OCI-LY1 (cell line): ENCODE results near the gene NAV1.

Source experiments
- H2AFZ ChIP-seq: fragments of 200-600 bp; sonication (generic), shearing (Covaris generic); 2 replicates; pipeline ENCODE4 v1.6.0; 2014; ENCODE audit warnings: antibody characterized with exemption, mild to moderate bottlenecking, low read length
- H3F3A ChIP-seq: fragments of 200-600 bp; sonication (generic), shearing (Covaris generic); 2 replicates; pipeline ENCODE4 v1.6.0; 2014; ENCODE audit warnings: mild to moderate bottlenecking, antibody characterized with exemption, low read length, moderate library complexity; ENCODE audit not compliant: insufficient read depth
- H3K27ac ChIP-seq: fragments of 200-600 bp; sonication (generic); 2 replicates; pipeline ENCODE4 v1.5.1; 2014; ENCODE audit warnings: low read length, mixed run types, mild to moderate bottlenecking, low read depth; ENCODE audit not compliant: poor library complexity, severe bottlenecking
- H3K27me3 ChIP-seq: fragments of 200-600 bp; sonication (generic); 2 replicates; pipeline ENCODE4 v1.6.0; 2014; ENCODE audit warnings: antibody characterized with exemption, mild to moderate bottlenecking, low read length, moderate library complexity; ENCODE audit not compliant: insufficient read depth
- H3K36me3 ChIP-seq: fragments of 200-600 bp; sonication (generic); 2 replicates; pipeline ENCODE4 v1.6.1; 2014; ENCODE audit warnings: mild to moderate bottlenecking, antibody characterized with exemption, low read length, moderate library complexity, mixed read lengths; ENCODE audit not compliant: insufficient read depth
- H3K4me1 ChIP-seq: fragments of 200-600 bp; sonication (generic); 2 replicates; pipeline ENCODE4 v1.5.1; 2014; ENCODE audit warnings: mild to moderate bottlenecking, low read length, moderate library complexity; ENCODE audit not compliant: insufficient read depth, severe bottlenecking
- H3K4me2 ChIP-seq: fragments of 200-600 bp; sonication (generic), shearing (Covaris generic); 2 replicates; pipeline ENCODE4 v1.6.1; 2014; ENCODE audit warnings: low read length
- H3K4me3 ChIP-seq: fragments of 200-600 bp; sonication (generic); 2 replicates; pipeline ENCODE4 v1.5.1; 2014; ENCODE audit warnings: low read length, low read depth, mild to moderate bottlenecking, mixed read lengths; ENCODE audit not compliant: poor library complexity, severe bottlenecking
- H3K79me2 ChIP-seq: fragments of 200-600 bp; shearing (Covaris generic); 2 replicates; pipeline ENCODE4 v1.6.1; 2016; ENCODE audit warnings: mixed run types, low read length, mixed read lengths; ENCODE audit not compliant: insufficient read depth
- H3K9ac ChIP-seq: fragments of 200-600 bp; sonication (generic), shearing (Covaris generic); 2 replicates; pipeline ENCODE4 v1.6.1; 2014; ENCODE audit warnings: mild to moderate bottlenecking, low read length, mixed read lengths
- H3K9me2 ChIP-seq: fragments of 200-600 bp; sonication (generic), shearing (Covaris generic); 2 replicates; pipeline ENCODE4 v1.6.1; 2014; ENCODE audit warnings: low read depth, mild to moderate bottlenecking, low read length, mixed read lengths
- H3K9me3 ChIP-seq: fragments of 200-600 bp; shearing (Covaris generic); 2 replicates; pipeline ENCODE4 v1.6.1; 2014; ENCODE audit warnings: low read length, mixed read lengths
- H4K20me1 ChIP-seq: fragments of 200-600 bp; sonication (generic), shearing (Covaris generic); 2 replicates; pipeline ENCODE4 v1.6.0; 2016; ENCODE audit warnings: mild to moderate bottlenecking, low read length; ENCODE audit not compliant: insufficient read depth
- EZH2 ChIP-seq: fragments of 200-600 bp; sonication (generic), shearing (Covaris generic); IDR thresholded peaks from 2 replicates; pipeline ENCODE4 v1.8.0; 2017; ENCODE audit warnings: borderline replicate concordance, mixed run types, mild to moderate bottlenecking, antibody characterized with exemption, low read length, moderate library complexity, mixed read lengths
- TF ChIP-seq, protein P1 (sequence below): fragments of 200-600 bp; sonication (generic), shearing (Covaris generic); IDR thresholded peaks from 2 replicates; pipeline ENCODE4 v1.5.1; 2017; ENCODE audit warnings: mild to moderate bottlenecking, antibody characterized with exemption, low read length, moderate library complexity, mixed read lengths

The NAV1 gene

DNA sequence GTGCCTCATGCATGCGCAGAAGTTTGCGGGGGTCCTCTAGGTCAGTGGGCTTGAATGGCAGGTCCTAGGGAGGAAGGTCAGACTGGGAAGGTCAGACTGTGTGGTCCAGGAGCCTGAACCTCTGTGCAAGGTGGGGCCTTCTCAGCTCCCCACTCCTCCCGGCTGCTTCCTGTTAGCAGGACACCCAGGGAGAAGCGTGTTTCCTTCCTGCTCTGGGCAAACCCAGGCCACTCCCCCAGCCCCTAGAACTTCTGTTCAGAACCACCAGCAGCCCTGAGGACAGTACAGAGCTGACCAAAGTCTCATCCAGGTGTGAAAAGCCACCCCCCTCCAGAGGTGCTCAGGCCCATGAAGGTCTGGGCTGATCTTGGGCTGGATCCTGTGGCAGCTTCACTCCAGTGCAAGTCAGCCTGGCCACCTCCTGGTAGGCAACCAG is 29.9 kb downstream of the NAV1 start:
- no peaks in the 10 kb centered on the region for H3K9me2 ChIP-seq
- H3K4me1 ChIP-seq: no peaks in the 10 kb centered on the region
- no peaks in the 10 kb centered on the region for H3F3A ChIP-seq
- H4K20me1 ChIP-seq: no peaks in the 10 kb centered on the region
- no peaks in the 10 kb centered on the region for H3K79me2 ChIP-seq
- peaks cover 13% of the 10 kb centered on the region; the same call in 1 of the 2 replicates for H3K27me3 ChIP-seq
- no peak for TF ChIP-seq EZH2
- TF ChIP-seq, protein P1, sequence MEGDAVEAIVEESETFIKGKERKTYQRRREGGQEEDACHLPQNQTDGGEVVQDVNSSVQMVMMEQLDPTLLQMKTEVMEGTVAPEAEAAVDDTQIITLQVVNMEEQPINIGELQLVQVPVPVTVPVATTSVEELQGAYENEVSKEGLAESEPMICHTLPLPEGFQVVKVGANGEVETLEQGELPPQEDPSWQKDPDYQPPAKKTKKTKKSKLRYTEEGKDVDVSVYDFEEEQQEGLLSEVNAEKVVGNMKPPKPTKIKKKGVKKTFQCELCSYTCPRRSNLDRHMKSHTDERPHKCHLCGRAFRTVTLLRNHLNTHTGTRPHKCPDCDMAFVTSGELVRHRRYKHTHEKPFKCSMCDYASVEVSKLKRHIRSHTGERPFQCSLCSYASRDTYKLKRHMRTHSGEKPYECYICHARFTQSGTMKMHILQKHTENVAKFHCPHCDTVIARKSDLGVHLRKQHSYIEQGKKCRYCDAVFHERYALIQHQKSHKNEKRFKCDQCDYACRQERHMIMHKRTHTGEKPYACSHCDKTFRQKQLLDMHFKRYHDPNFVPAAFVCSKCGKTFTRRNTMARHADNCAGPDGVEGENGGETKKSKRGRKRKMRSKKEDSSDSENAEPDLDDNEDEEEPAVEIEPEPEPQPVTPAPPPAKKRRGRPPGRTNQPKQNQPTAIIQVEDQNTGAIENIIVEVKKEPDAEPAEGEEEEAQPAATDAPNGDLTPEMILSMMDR: no peak
- H3K9ac ChIP-seq: no peak overlapping the region
- H3K36me3 ChIP-seq: no peaks in the 10 kb centered on the region
- no peak overlapping the region for H3K27ac ChIP-seq
- no peaks in the 10 kb centered on the region for H3K9me3 ChIP-seq
- H2AFZ ChIP-seq: no peak overlapping the region
- H3K4me3 ChIP-seq: no peak overlapping the region
- H3K4me2 ChIP-seq: no peak overlapping the region

DNA sequence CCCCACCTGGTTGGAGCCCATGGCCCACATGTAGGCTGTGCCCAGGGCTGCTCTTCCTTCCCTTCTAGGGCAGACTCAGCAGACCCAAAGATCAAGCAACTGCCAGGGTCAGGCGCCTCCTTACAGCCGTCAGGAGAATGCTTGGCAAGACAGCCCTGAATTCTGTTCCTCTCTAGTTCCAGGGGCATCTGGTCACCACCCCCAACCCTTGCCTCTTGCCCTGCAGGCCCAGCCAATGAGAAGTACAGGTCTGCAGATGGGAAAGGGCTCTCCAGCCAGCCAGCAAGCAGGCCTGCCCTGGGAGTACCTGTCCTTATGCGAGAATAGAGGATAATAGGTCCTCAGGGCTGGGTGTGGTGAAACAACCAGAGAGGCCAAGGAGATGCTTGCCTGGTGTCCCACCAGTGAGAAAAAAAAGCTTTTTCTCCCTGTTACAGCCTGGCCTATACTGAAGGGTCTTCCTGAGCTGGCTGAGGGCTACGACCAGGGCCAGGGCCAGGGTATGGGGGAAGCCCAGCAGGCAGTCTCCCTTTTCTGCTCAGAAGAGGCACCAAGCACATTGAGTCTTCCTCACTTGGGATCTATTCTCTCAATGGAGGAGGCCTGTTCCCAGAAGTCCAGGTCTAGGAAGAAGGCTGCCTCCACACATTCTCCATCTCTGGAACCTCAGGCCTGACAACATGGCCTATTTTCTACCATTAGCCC is 31.4 kb downstream of the NAV1 start:
- no peak overlapping the region for H2AFZ ChIP-seq
- H3K9me2 ChIP-seq: no peaks in the 10 kb centered on the region
- H3K27me3 ChIP-seq: peaks cover 13% of the 10 kb centered on the region; the same call in 1 of the 2 replicates
- TF ChIP-seq EZH2: no peak
- H3F3A ChIP-seq: no peaks in the 10 kb centered on the region
- no peaks in the 10 kb centered on the region for H3K79me2 ChIP-seq
- no peaks in the 10 kb centered on the region for H3K4me1 ChIP-seq
- H3K9ac ChIP-seq: no peak overlapping the region
- no peaks in the 10 kb centered on the region for H3K9me3 ChIP-seq
- no peak overlapping the region for H3K4me3 ChIP-seq
- H3K4me2 ChIP-seq: no peak overlapping the region
- no peaks in the 10 kb centered on the region for H4K20me1 ChIP-seq
- no peak overlapping the region for H3K27ac ChIP-seq
- H3K36me3 ChIP-seq: no peaks in the 10 kb centered on the region

DNA sequence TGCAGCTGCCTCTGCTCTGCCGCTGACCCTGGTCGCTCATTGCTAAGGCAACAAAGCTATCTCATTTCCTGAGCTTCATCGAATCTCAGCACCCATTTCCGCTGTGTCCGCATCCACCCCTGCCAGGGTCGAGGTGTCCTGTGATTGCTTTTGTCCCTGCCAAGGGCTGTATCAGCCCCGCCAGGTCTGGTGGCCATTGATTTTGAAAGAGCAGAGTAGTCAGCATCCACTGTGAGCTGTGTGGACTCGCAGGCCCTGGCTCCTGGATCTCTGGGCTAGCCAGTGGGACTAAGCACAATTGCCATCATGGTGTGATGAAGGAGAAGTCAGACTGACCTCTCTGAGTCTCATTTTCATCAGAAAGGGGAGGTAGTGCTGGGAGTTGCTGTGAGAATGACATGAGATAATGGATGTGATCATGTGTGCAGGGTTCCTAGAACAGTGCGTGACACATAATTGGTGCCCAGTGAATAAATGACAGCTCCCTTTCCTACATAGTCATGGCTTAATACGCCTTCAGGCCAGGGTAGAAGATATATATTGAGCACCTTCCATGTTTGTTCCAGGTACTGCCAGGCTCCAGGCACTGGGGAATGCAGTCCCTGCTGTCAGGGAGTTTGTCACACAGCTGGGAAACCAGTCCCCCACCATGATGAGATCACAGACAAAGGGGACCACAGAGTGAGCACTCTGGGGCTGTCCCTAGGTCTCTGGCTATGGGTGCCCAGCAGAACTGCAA is 32.1 kb downstream of the NAV1 start:
- H3K27ac ChIP-seq: no peak overlapping the region
- H4K20me1 ChIP-seq: no peaks in the 10 kb centered on the region
- no peaks in the 10 kb centered on the region for H3K9me3 ChIP-seq
- TF ChIP-seq EZH2: no peak
- TF ChIP-seq, protein P1: no peak
- no peaks in the 10 kb centered on the region for H3K79me2 ChIP-seq
- peaks cover 13% of the 10 kb centered on the region; the same call in 1 of the 2 replicates for H3K27me3 ChIP-seq
- no peaks in the 10 kb centered on the region for H3K36me3 ChIP-seq
- H3K9me2 ChIP-seq: no peaks in the 10 kb centered on the region
- no peak overlapping the region for H3K4me2 ChIP-seq
- H2AFZ ChIP-seq: no peak overlapping the region
- H3K4me3 ChIP-seq: no peak overlapping the region
- H3F3A ChIP-seq: no peaks in the 10 kb centered on the region
- H3K9ac ChIP-seq: no peak overlapping the region
- H3K4me1 ChIP-seq: no peaks in the 10 kb centered on the region
